Cardiac fibroblast (primary cell): Measurements from ENCODE around the gene MAGED1.

Experiments
- DNase-seq, 2 donors: peaks; one replicate each; pipeline versions ENCODE4 v3.0.0 to v3.0.0-alpha.2; 2010; ENCODE audit warnings: low read depth in 2 of 2
- H3K4me3 ChIP-seq, 2 donors: replicated peaks in 1 of 2; 1 replicate in 1 of 2; 2 replicates in 1 of 2; pipeline ENCODE4 v1.5.1; 2011; ENCODE audit warnings: low read depth in 2 of 2, low read length in 2 of 2, mild to moderate bottlenecking in 2 of 2, moderate library complexity in 1 of 2
- TF ChIP-seq, protein P1 (sequence below): IDR thresholded peaks from one replicate; pipeline ENCODE4 v1.5.1; 2011; ENCODE audit warnings: low read depth, mild to moderate bottlenecking, low read length, inconsistent platforms

Gene MAGED1

DNA sequence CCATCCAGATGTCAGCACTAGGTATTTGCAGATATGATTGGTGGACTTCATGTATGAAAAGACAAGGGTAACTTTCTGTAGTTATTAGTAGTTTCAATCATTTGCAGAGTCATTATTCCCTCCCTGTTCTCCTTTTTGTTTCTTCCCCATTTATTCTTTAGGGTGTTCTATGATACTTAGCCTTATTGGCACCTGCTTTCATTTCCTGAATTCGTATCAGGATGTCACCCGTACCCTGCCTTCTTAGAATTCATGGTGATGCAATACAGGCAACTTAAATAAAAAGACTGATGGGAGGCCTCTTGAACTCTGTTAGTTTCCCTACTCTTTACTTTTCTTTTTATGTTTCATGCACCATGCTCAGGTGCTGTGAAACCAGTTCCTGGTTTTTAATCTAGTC is 24.2 kb downstream of the MAGED1 start:
- no peak for DNase-seq
- TF ChIP-seq, protein P1, sequence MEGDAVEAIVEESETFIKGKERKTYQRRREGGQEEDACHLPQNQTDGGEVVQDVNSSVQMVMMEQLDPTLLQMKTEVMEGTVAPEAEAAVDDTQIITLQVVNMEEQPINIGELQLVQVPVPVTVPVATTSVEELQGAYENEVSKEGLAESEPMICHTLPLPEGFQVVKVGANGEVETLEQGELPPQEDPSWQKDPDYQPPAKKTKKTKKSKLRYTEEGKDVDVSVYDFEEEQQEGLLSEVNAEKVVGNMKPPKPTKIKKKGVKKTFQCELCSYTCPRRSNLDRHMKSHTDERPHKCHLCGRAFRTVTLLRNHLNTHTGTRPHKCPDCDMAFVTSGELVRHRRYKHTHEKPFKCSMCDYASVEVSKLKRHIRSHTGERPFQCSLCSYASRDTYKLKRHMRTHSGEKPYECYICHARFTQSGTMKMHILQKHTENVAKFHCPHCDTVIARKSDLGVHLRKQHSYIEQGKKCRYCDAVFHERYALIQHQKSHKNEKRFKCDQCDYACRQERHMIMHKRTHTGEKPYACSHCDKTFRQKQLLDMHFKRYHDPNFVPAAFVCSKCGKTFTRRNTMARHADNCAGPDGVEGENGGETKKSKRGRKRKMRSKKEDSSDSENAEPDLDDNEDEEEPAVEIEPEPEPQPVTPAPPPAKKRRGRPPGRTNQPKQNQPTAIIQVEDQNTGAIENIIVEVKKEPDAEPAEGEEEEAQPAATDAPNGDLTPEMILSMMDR, result no peak
- no peak overlapping the region for H3K4me3 ChIP-seq

DNA sequence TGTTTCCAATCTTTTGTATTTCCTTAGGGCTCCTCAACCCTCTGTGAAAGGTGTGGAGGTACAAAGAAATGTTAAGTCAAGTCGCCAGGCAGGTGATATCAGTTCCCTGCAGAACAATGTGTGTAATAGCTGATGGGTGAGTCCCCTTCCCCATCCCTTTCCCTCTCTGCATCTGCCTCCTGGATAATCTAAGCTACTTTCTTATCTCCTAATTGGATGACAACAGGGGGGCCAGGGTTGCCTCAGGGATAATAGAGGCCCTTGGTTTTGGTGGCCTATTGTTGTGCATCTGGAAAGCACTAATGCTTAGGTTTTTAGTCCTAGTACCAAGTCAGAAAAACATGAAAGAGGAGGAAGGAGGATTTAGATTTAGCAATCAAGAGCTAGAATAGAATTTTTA is 29.1 kb downstream of the MAGED1 start:
- H3K4me3 ChIP-seq, result no peak overlapping the region
- DNase-seq, result no peak
- TF ChIP-seq, protein P1, result no peak

DNA sequence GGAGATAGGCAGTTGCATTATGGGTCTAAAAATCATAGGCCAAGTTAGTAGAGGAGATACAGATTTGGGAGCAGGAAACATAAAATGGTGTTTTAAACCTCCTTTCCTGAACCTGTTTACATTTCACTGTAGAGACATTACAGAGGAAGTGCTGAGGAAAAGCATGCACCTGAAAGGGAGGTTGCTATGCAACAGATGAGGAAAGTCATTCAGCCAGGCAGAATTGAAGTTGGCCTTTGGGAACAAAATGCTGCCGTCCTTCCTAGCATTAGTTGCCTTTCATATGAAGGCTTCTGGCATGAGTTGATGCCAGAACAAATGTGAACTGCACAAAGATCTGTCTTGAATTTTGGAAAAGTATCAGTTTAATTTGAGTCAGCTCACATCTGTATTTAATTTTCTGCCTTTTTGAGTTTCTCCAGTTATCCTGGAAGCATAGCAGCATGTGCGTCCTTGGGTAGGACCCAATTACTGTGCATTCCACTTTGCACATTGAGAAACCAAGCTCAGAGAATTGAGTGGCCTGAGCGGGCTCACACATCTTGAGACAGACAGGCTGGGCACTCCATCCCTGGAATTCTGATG is 38.2 kb downstream of the MAGED1 start:
- TF ChIP-seq, protein P1, result no peak
- no peak for DNase-seq
- H3K4me3 ChIP-seq, result no peak overlapping the region
